ENCODE measurements around the gene AK8. TPM values are rescaled to one million over a fixed set of nuclear protein-coding genes. Genes with fewer than 3 reads are reported as not detected.
"Not testable (repeated sequence)": the region's sequence is repeated elsewhere in the genome, so short reads cannot be mapped to it uniquely, and the experiment has no call there.

AK8 gene
- total RNA-seq, 2 experiments from 2014 or later = 0.39 TPM; not detected in 1

GRCh38 chr9:132711152-132711551 is 166.9 kb downstream of the AK8 start:
- H3K4me1 Mint-ChIP-seq (ENCODE audit: low read depth); H3K27me3 Mint-ChIP-seq (ENCODE audit: low read depth); ATAC-seq; H3K4me3 Mint-ChIP-seq; POLR2A ChIA-PET; H3K27ac Mint-ChIP-seq; DNase-seq; H3K36me3 Mint-ChIP-seq (ENCODE audit: low read depth); H3K9me3 Mint-ChIP-seq (ENCODE audit: insufficient read depth): not testable (repeated sequence)
- CTCF ChIA-PET = interaction anchor here (1.1 kb wide), 1 partner anchor 11 kb away, joined by 3 read pairs; no protein-coding TSS in a partner anchor

GRCh38 chr9:132710333-132710732 is 167.8 kb downstream of the AK8 start:
- no peak for DNase-seq

GRCh38 chr9:132708769-132709430 is 169.2 kb downstream of the AK8 start:
- peaks cover 13% of the 10 kb centered on the region for H3K27me3 Mint-ChIP-seq (ENCODE audit: low read depth)
- no peak overlapping the region for H3K4me3 Mint-ChIP-seq
- no peak overlapping the region for H3K27ac Mint-ChIP-seq
- H3K36me3 Mint-ChIP-seq (ENCODE audit: low read depth) = no peaks in the 10 kb centered on the region
- CTCF ChIA-PET = no interaction called here
- no peak for DNase-seq
- POLR2A ChIA-PET = interaction anchor here (0.7 kb wide), 1 partner anchor 201 kb away, joined by 3 read pairs; no protein-coding TSS in a partner anchor
- no peaks in the 10 kb centered on the region for H3K4me1 Mint-ChIP-seq (ENCODE audit: low read depth)
- H3K9me3 Mint-ChIP-seq (ENCODE audit: insufficient read depth) = no peaks in the 10 kb centered on the region
- no peak for ATAC-seq

More at GRCh38 chr9:132710333-132710732, 167.8 kb downstream of the AK8 start:
- Mint-ChIP-seq H3K36me3 (ENCODE audit: low read depth) (no peaks in the 10 kb centered on the region), H3K9me3 (ENCODE audit: insufficient read depth) (no peaks in the 10 kb centered on the region), H3K4me3 (no peak overlapping the region), H3K27me3 (ENCODE audit: low read depth) (peaks cover 7% of the 10 kb centered on the region), H3K4me1 (ENCODE audit: low read depth) (no peaks in the 10 kb centered on the region), H3K27ac (no peak overlapping the region)
- ChIA-PET CTCF (interaction anchor here (1.1 kb wide), 1 partner anchor 10 kb away, joined by 3 read pairs; no protein-coding TSS in a partner anchor), POLR2A (no interaction called here)
- no peak for ATAC-seq

- Mint-ChIP-seq H3K27ac (no peak overlapping the region), H3K9me3 (ENCODE audit: insufficient read depth) (no peaks in the 10 kb centered on the region), H3K4me3 (no peak overlapping the region), H3K36me3 (ENCODE audit: low read depth) (no peaks in the 10 kb centered on the region), H3K27me3 (ENCODE audit: low read depth) (peaks cover 17% of the 10 kb centered on the region), H3K4me1 (ENCODE audit: low read depth) (no peaks in the 10 kb centered on the region)
- DNase-seq = no peak
- POLR2A ChIA-PET = no interaction called here
- CTCF ChIA-PET = interaction anchor here (1.1 kb wide), 1 partner anchor 26 kb away, joined by 3 read pairs; no protein-coding TSS in a partner anchor
- ATAC-seq = no peak
These were observed 169.8 kb downstream of the AK8 start for GRCh38 chr9:132708239-132708638.

GRCh38 chr9:132703336-132703735 is 174.7 kb downstream of the AK8 start:
- H3K9me3 Mint-ChIP-seq (ENCODE audit: insufficient read depth) = peaks cover 3% of the 10 kb centered on the region
- H3K4me3 Mint-ChIP-seq = no peak overlapping the region
- peaks cover 14% of the 10 kb centered on the region for H3K27me3 Mint-ChIP-seq (ENCODE audit: low read depth)
- ChIA-PET CTCF (no interaction called here), POLR2A (no interaction called here)
- ATAC-seq (no peak), DNase-seq (no peak)
- H3K27ac Mint-ChIP-seq = no peak overlapping the region
- no peaks in the 10 kb centered on the region for H3K4me1 Mint-ChIP-seq (ENCODE audit: low read depth)
- H3K36me3 Mint-ChIP-seq (ENCODE audit: low read depth) = no peaks in the 10 kb centered on the region

GRCh38 chr9:132702254-132702653 is 175.8 kb downstream of the AK8 start:
- Mint-ChIP-seq H3K4me3 (no peak overlapping the region), H3K27ac (no peak overlapping the region), H3K36me3 (ENCODE audit: low read depth) (no peaks in the 10 kb centered on the region), H3K4me1 (ENCODE audit: low read depth) (no peaks in the 10 kb centered on the region), H3K27me3 (ENCODE audit: low read depth) (peaks cover 14% of the 10 kb centered on the region), H3K9me3 (ENCODE audit: insufficient read depth) (peaks cover 13% of the 10 kb centered on the region)
- POLR2A ChIA-PET = no interaction called here
- no peak for ATAC-seq
- DNase-seq = no peak
- CTCF ChIA-PET = no interaction called here

- ChIA-PET CTCF (interaction anchor here (0.8 kb wide), 1 partner anchor 11 kb away, joined by 3 read pairs; no protein-coding TSS in a partner anchor), POLR2A (no interaction called here)
- ATAC-seq (no peak), DNase-seq (no peak)
- peaks cover 14% of the 10 kb centered on the region for H3K27me3 Mint-ChIP-seq (ENCODE audit: low read depth)
- H3K27ac Mint-ChIP-seq = no peak overlapping the region
- no peak overlapping the region for H3K4me3 Mint-ChIP-seq
- no peaks in the 10 kb centered on the region for H3K4me1 Mint-ChIP-seq (ENCODE audit: low read depth)
- peaks cover 26% of the 10 kb centered on the region for H3K9me3 Mint-ChIP-seq (ENCODE audit: insufficient read depth)
- no peaks in the 10 kb centered on the region for H3K36me3 Mint-ChIP-seq (ENCODE audit: low read depth)
These were observed 178.1 kb downstream of the AK8 start for GRCh38 chr9:132699956-132700355.

GRCh38 chr9:132698989-132699388 is 179.1 kb downstream of the AK8 start:
- ChIA-PET CTCF (no interaction called here), POLR2A (no interaction called here)
- H3K9me3 Mint-ChIP-seq (ENCODE audit: insufficient read depth) = peaks cover 30% of the 10 kb centered on the region
- H3K4me1 Mint-ChIP-seq (ENCODE audit: low read depth) = peaks cover 4% of the 10 kb centered on the region
- H3K4me3 Mint-ChIP-seq = no peak overlapping the region
- no peak overlapping the region for H3K27ac Mint-ChIP-seq
- DNase-seq (no peak), ATAC-seq (no peak)
- H3K27me3 Mint-ChIP-seq (ENCODE audit: low read depth) = peaks cover 9% of the 10 kb centered on the region
- peaks cover 5% of the 10 kb centered on the region for H3K36me3 Mint-ChIP-seq (ENCODE audit: low read depth)

- Mint-ChIP-seq H3K27me3 (ENCODE audit: low read depth) (peaks cover 2% of the 10 kb centered on the region), H3K4me1 (ENCODE audit: low read depth) (peaks cover 4% of the 10 kb centered on the region), H3K27ac (no peak overlapping the region), H3K4me3 (no peak overlapping the region), H3K36me3 (ENCODE audit: low read depth) (peaks cover 18% of the 10 kb centered on the region), H3K9me3 (ENCODE audit: insufficient read depth) (peaks cover 38% of the 10 kb centered on the region)
- ChIA-PET POLR2A (no interaction called here), CTCF (interaction anchor here (0.6 to 1.2 kb wide), 2 partner anchors 27 to 72 kb away, joined by 3 read pairs; partner anchors contain the start of genes DDX31 and GTF3C4)
- ATAC-seq (no peak), DNase-seq (no peak)
These were observed 180.9 kb downstream of the AK8 start for GRCh38 chr9:132697230-132697629.

GRCh38 chr9:132694144-132694543 is 183.9 kb downstream of the AK8 start:
- Mint-ChIP-seq H3K4me1 (ENCODE audit: low read depth) (peaks cover 4% of the 10 kb centered on the region), H3K4me3 (no peak overlapping the region), H3K27ac (no peak overlapping the region), H3K27me3 (ENCODE audit: low read depth) (no peaks in the 10 kb centered on the region), H3K36me3 (ENCODE audit: low read depth) (peaks cover 43% of the 10 kb centered on the region), H3K9me3 (ENCODE audit: insufficient read depth) (peaks cover 38% of the 10 kb centered on the region)
- ChIA-PET POLR2A (interaction anchor here (0.6 to 1.4 kb wide), 3 partner anchors 22 to 28 kb away, joined by 3 read pairs; partner anchors contain the start of gene GTF3C4), CTCF (interaction anchor here (0.6 to 1.3 kb wide), 4 partner anchors 54 to 284 kb away, joined by 3 to 4 read pairs (median 3); partner anchors contain the start of gene CFAP77)
- DNase-seq (peak; percentile 38), ATAC-seq (peak; percentile 65)

- no peak overlapping the region for H3K4me3 Mint-ChIP-seq
- ChIA-PET CTCF (interaction anchor here (1.1 kb wide), 1 partner anchor 211 kb away, joined by 3 read pairs; no protein-coding TSS in a partner anchor), POLR2A (no interaction called here)
- H3K27me3 Mint-ChIP-seq (ENCODE audit: low read depth) = no peaks in the 10 kb centered on the region
- H3K9me3 Mint-ChIP-seq (ENCODE audit: insufficient read depth) = peaks cover 12% of the 10 kb centered on the region
- H3K36me3 Mint-ChIP-seq (ENCODE audit: low read depth) = peaks cover 64% of the 10 kb centered on the region
- DNase-seq (no peak), ATAC-seq (no peak)
- peaks cover 4% of the 10 kb centered on the region for H3K4me1 Mint-ChIP-seq (ENCODE audit: low read depth)
- no peak overlapping the region for H3K27ac Mint-ChIP-seq
These were observed 187.4 kb downstream of the AK8 start for GRCh38 chr9:132690696-132691095.

GRCh38 chr9:132683873-132684272 is 194.2 kb downstream of the AK8 start:
- CTCF ChIA-PET = no interaction called here
- Mint-ChIP-seq H3K9me3 (ENCODE audit: insufficient read depth) (no peaks in the 10 kb centered on the region), H3K27me3 (ENCODE audit: low read depth) (no peaks in the 10 kb centered on the region), H3K36me3 (ENCODE audit: low read depth) (peaks cover 56% of the 10 kb centered on the region), H3K4me1 (ENCODE audit: low read depth) (peaks cover 27% of the 10 kb centered on the region), H3K27ac (no peak overlapping the region), H3K4me3 (no peak overlapping the region)
- POLR2A ChIA-PET = interaction anchor here (0.7 kb wide), 1 partner anchor 14 kb away, joined by 3 read pairs; the partner anchor contains the start of genes DDX31 and GTF3C4
- ATAC-seq (no peak), DNase-seq (no peak)
